Loucy (cell line): ENCODE data around the gene AHDC1.

Source experiments
- H2AFZ ChIP-seq: fragments of 200-600 bp; sonication (generic); 2 replicates; pipeline ENCODE4 v1.6.0; 2016; ENCODE audit warnings: antibody characterized with exemption, mild to moderate bottlenecking, low read length, moderate library complexity
- H3F3A ChIP-seq: fragments of 200-600 bp; 2 replicates; pipeline ENCODE4 v1.6.0; 2016; ENCODE audit warnings: antibody characterized with exemption, low read depth, mild to moderate bottlenecking
- H3K27me3 ChIP-seq: fragments of 200-600 bp; sonication (generic); 2 replicates; pipeline ENCODE4 v1.6.1; 2014; ENCODE audit warnings: low read length, mild to moderate bottlenecking; ENCODE audit not compliant: insufficient read depth, poor library complexity, severe bottlenecking
- H3K36me3 ChIP-seq: fragments of 200-600 bp; sonication (generic); 2 replicates; pipeline ENCODE4 v1.6.1; 2016; ENCODE audit warnings: low read length; ENCODE audit not compliant: insufficient read depth
- H3K4me1 ChIP-seq: fragments of 200-600 bp; sonication (generic); 2 replicates; pipeline ENCODE4 v1.5.1; 2014; ENCODE audit warnings: low read length, mild to moderate bottlenecking; ENCODE audit not compliant: insufficient read depth, poor library complexity, severe bottlenecking
- H3K4me2 ChIP-seq: fragments of 200-600 bp; sonication (generic); 2 replicates; pipeline ENCODE4 v1.6.0; 2014; ENCODE audit warnings: antibody characterized with exemption, low read length, low read depth, mild to moderate bottlenecking; ENCODE audit not compliant: poor library complexity, severe bottlenecking
- H3K4me3 ChIP-seq: fragments of 200-600 bp; sonication (generic); 2 replicates; pipeline ENCODE4 v1.5.1; 2014; ENCODE audit warnings: low read length, mild to moderate bottlenecking, mixed read lengths; ENCODE audit not compliant: poor library complexity, severe bottlenecking
- H3K79me2 ChIP-seq: fragments of 200-600 bp; sonication (generic); 2 replicates; pipeline ENCODE4 v1.6.1; 2014; ENCODE audit warnings: low read length; ENCODE audit not compliant: insufficient read depth
- H3K9ac ChIP-seq: fragments of 200-600 bp; sonication (generic); 2 replicates; pipeline ENCODE4 v1.6.0; 2014; ENCODE audit warnings: mild to moderate bottlenecking, low read depth, low read length, moderate library complexity; ENCODE audit not compliant: poor library complexity, severe bottlenecking
- H3K9me2 ChIP-seq: fragments of 200-600 bp; sonication (generic); replicated peaks from 2 replicates; pipeline ENCODE4 v1.6.1; 2016; ENCODE audit warnings: low read depth, low read length, mixed read lengths
- H3K9me3 ChIP-seq: fragments of 200-600 bp; sonication (generic); 2 replicates; pipeline ENCODE4 v1.6.1; 2014; ENCODE audit warnings: mild to moderate bottlenecking, antibody characterized with exemption, low read length, low read depth; ENCODE audit not compliant: insufficient read depth
- H4K20me1 ChIP-seq: fragments of 200-600 bp; sonication (generic); 2 replicates; pipeline ENCODE4 v1.6.0; 2014; ENCODE audit warnings: antibody characterized with exemption, low read length, mild to moderate bottlenecking; ENCODE audit not compliant: insufficient read depth, poor library complexity, severe bottlenecking
- CTCF ChIP-seq: fragments of 200-600 bp; sonication (generic); conservative IDR thresholded peaks from 2 replicates; pipeline ENCODE4 v1.5.1; 2014; ENCODE audit warnings: mild to moderate bottlenecking, antibody characterized with exemption, low read length
- EZH2phosphoT487 ChIP-seq: fragments of 200-600 bp; IDR thresholded peaks from 2 replicates; pipeline ENCODE4 v1.6.1; 2018; ENCODE audit warnings: antibody characterized with exemption, mild to moderate bottlenecking, moderate library complexity, borderline replicate concordance

The AHDC1 gene

GRCh38 chr1:27598902-27599528 lies 4.9 kb downstream of the AHDC1 start:
- Histone ChIP-seq H3K4me3 (peak overlapping the region; percentile 79), H3K9me3 (no peaks in the 10 kb centered on the region), H3K79me2 (peaks cover 97% of the 10 kb centered on the region), H3F3A (peaks cover 14% of the 10 kb centered on the region; the same call in 1 of the 2 replicates), H3K27me3 (no peaks in the 10 kb centered on the region), H3K4me2 (peak overlapping the region; percentile 98), H2AFZ (no peak overlapping the region), H3K4me1 (peaks cover 68% of the 10 kb centered on the region), H3K36me3 (peaks cover 5% of the 10 kb centered on the region; the same call in 1 of the 2 replicates), H3K9me2 (no peaks in the 10 kb centered on the region), H4K20me1 (peaks cover 87% of the 10 kb centered on the region), H3K9ac (peak overlapping the region; percentile 89)
- TF ChIP-seq CTCF: no peak
- no peak for TF ChIP-seq EZH2phosphoT487

- Histone ChIP-seq H3K4me3 (peak overlapping the region; percentile 79), H3K9ac (peak overlapping the region; percentile 89), H3K4me2 (peak overlapping the region; percentile 98), H3K27me3 (no peaks in the 10 kb centered on the region), H3K9me3 (no peaks in the 10 kb centered on the region), H2AFZ (no peak overlapping the region), H3K79me2 (peaks cover 99% of the 10 kb centered on the region), H3K36me3 (peaks cover 5% of the 10 kb centered on the region; the same call in 1 of the 2 replicates), H3F3A (peaks cover 14% of the 10 kb centered on the region; the same call in 1 of the 2 replicates), H4K20me1 (peaks cover 94% of the 10 kb centered on the region), H3K9me2 (no peaks in the 10 kb centered on the region), H3K4me1 (peaks cover 68% of the 10 kb centered on the region)
- no peak for TF ChIP-seq CTCF
- no peak for TF ChIP-seq EZH2phosphoT487
Observed at GRCh38 chr1:27598295-27598687, 5.7 kb downstream of the AHDC1 start.

DNA sequence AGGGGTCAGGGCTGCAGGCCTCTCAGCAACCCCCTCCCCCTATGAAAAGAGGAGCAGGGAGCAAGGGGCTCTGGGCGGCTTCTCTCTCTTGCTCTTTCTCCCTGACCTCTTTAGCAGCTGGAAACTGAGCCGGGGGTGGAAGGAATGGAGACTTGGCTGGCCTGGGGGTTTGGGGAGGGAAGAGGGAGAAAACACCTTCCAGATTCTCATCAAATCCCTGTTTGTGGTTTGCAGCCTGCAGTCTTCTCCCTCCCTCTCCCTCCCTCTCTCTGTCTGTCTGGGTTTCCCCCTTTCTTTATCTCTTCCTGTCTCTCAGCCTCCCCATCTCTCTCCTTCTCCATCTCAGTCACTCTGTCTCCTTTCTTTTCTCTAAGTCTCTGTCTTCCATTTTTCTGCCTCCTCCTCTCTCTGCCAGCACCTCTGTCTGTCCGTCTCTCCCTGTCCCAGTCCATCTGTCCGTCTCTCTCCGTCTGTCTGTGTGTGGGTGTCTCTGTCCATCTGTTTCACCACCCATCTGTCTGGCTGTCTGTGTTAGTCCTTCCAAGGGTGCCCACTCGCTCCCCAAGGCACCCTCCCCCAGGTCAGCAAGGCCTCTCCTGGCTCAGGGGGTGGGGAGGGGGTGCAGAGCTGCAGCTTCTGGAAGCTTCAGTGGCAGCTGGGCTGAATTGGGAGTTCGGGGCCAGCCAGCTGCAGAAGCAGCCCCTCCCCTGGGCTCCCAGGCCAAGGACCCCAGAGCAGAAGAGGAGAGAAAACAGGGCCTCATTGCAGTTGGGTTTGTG lies 6.2 kb downstream of the AHDC1 start:
- no peaks in the 10 kb centered on the region for H3K27me3 ChIP-seq
- peaks cover 14% of the 10 kb centered on the region; the same call in 1 of the 2 replicates for H3F3A ChIP-seq
- peaks cover 68% of the 10 kb centered on the region for H3K4me1 ChIP-seq
- no peaks in the 10 kb centered on the region for H3K9me2 ChIP-seq
- H3K4me2 ChIP-seq: peak overlapping the region; percentile 98
- peak overlapping the region; percentile 89 for H3K9ac ChIP-seq
- TF ChIP-seq EZH2phosphoT487: no peak
- no peak for TF ChIP-seq CTCF
- H3K9me3 ChIP-seq: no peaks in the 10 kb centered on the region
- peaks cover 100% of the 10 kb centered on the region for H3K79me2 ChIP-seq
- peaks cover 98% of the 10 kb centered on the region for H4K20me1 ChIP-seq
- H3K36me3 ChIP-seq: peaks cover 5% of the 10 kb centered on the region; the same call in 1 of the 2 replicates
- H2AFZ ChIP-seq: no peak overlapping the region
- peak overlapping the region; percentile 79 for H3K4me3 ChIP-seq
